ENCODE measurements around the gene COPS8. TPM values are rescaled to one million over a fixed set of nuclear protein-coding genes. Genes with fewer than 3 reads are reported as not detected.

Gene COPS8
- total and polyA plus RNA-seq, 2 experiments from 2014 or later, result 99.7 to 139 TPM

GRCh38 chr2:237044281-237044680, 41.4 kb upstream of the COPS8 start:
- H3K9me3 ChIP-seq (ENCODE audit: low read depth), result no peaks in the 10 kb centered on the region
- no peak overlapping the region for H3K4me3 ChIP-seq
- no peaks in the 10 kb centered on the region for H3K36me3 ChIP-seq
- no peak for DNase-seq (ENCODE audit: low read depth in 1 of 2, low spot score in 1 of 2)
- H3K27me3 ChIP-seq, result no peaks in the 10 kb centered on the region
- H3K27ac ChIP-seq, result no peak overlapping the region
- H3K4me1 ChIP-seq (ENCODE audit: low read depth), result no peaks in the 10 kb centered on the region
- TF ChIP-seq, protein P1, sequence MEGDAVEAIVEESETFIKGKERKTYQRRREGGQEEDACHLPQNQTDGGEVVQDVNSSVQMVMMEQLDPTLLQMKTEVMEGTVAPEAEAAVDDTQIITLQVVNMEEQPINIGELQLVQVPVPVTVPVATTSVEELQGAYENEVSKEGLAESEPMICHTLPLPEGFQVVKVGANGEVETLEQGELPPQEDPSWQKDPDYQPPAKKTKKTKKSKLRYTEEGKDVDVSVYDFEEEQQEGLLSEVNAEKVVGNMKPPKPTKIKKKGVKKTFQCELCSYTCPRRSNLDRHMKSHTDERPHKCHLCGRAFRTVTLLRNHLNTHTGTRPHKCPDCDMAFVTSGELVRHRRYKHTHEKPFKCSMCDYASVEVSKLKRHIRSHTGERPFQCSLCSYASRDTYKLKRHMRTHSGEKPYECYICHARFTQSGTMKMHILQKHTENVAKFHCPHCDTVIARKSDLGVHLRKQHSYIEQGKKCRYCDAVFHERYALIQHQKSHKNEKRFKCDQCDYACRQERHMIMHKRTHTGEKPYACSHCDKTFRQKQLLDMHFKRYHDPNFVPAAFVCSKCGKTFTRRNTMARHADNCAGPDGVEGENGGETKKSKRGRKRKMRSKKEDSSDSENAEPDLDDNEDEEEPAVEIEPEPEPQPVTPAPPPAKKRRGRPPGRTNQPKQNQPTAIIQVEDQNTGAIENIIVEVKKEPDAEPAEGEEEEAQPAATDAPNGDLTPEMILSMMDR (IDR thresholded peaks at IDR 0.05; ENCODE audit: low read depth, low read length), result no peak

- H3K36me3 ChIP-seq, result no peaks in the 10 kb centered on the region
- H3K9me3 ChIP-seq (ENCODE audit: low read depth), result no peaks in the 10 kb centered on the region
- no peak for DNase-seq (ENCODE audit: low read depth in 1 of 2, low spot score in 1 of 2)
- no peak overlapping the region for H3K27ac ChIP-seq
- TF ChIP-seq, protein P1 (IDR thresholded peaks at IDR 0.05; ENCODE audit: low read depth, low read length), result no peak
- H3K4me3 ChIP-seq, result no peak overlapping the region
- no peaks in the 10 kb centered on the region for H3K4me1 ChIP-seq (ENCODE audit: low read depth)
- no peaks in the 10 kb centered on the region for H3K27me3 ChIP-seq
Measured at GRCh38 chr2:237045449-237045848, 40.2 kb upstream of the COPS8 start.

DNA sequence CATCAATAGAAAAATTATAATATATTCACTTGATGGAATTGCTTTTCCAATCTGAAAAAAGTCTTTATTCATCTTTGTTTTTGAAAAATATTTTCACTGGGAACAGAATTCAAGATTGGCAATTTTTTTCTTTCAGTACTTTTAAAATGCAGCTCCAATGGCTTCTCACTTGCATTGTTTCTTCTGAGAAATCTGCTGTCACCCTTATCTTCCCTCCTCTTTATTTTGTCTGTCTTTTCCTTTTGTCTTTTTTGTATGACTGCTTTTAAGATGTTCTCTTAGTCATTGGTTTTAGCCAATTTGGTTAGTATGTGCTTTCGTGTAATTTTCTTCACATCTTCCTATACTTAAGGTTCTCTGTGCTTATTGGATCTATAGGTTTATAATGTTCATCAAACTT, 37.1 kb upstream of the COPS8 start:
- Histone ChIP-seq H3K4me3 (no peak overlapping the region), H3K27ac (no peak overlapping the region), H3K36me3 (no peaks in the 10 kb centered on the region), H3K9me3 (ENCODE audit: low read depth) (no peaks in the 10 kb centered on the region), H3K27me3 (no peaks in the 10 kb centered on the region), H3K4me1 (ENCODE audit: low read depth) (no peaks in the 10 kb centered on the region)
- no peak for DNase-seq (ENCODE audit: low read depth in 1 of 2, low spot score in 1 of 2)
- TF ChIP-seq, protein P1 (IDR thresholded peaks at IDR 0.05; ENCODE audit: low read depth, low read length), result no peak

- H3K4me3 ChIP-seq, result no peak overlapping the region
- no peak overlapping the region for H3K27ac ChIP-seq
- H3K4me1 ChIP-seq (ENCODE audit: low read depth), result no peaks in the 10 kb centered on the region
- TF ChIP-seq, protein P1 (IDR thresholded peaks at IDR 0.05; ENCODE audit: low read depth, low read length), result no peak
- no peaks in the 10 kb centered on the region for H3K9me3 ChIP-seq (ENCODE audit: low read depth)
- no peaks in the 10 kb centered on the region for H3K36me3 ChIP-seq
- no peaks in the 10 kb centered on the region for H3K27me3 ChIP-seq
- DNase-seq (ENCODE audit: low read depth in 1 of 2, low spot score in 1 of 2), result no peak
Measured at GRCh38 chr2:237051861-237052260, 33.8 kb upstream of the COPS8 start.

GRCh38 chr2:237053066-237053465, 32.6 kb upstream of the COPS8 start:
- DNase-seq (ENCODE audit: low read depth in 1 of 2, low spot score in 1 of 2), result no peak
- Histone ChIP-seq H3K9me3 (ENCODE audit: low read depth) (no peaks in the 10 kb centered on the region), H3K27me3 (no peaks in the 10 kb centered on the region), H3K4me1 (ENCODE audit: low read depth) (no peaks in the 10 kb centered on the region), H3K4me3 (no peak overlapping the region), H3K27ac (no peak overlapping the region), H3K36me3 (no peaks in the 10 kb centered on the region)
- TF ChIP-seq, protein P1 (IDR thresholded peaks at IDR 0.05; ENCODE audit: low read depth, low read length), result no peak
